H1 (cell line): ENCODE results near the gene MCTS1. TPM values are rescaled to one million over a fixed set of nuclear protein-coding genes. Genes with fewer than 3 reads are reported as not detected.

Experiments
- CTCF ChIA-PET: fragments of 300-600 bp; sonication (Branson Sonifier 250); formaldehyde crosslinking; loops from one replicate; lab custom pipeline; 2021; ENCODE audit not compliant: partially characterized antibody; lab: Charles Lee
- POLR2A ChIA-PET: fragments of 300-600 bp; sonication (Branson Sonifier 250); formaldehyde crosslinking; loops from one replicate; lab custom pipeline; 2021; ENCODE audit warnings: inconsistent platforms; ENCODE audit not compliant: partially characterized antibody; lab: Charles Lee
- DNase-seq, 2 experiments: peaks; one replicate each; pipeline versions ENCODE4 v3.0.0 to v3.0.0-alpha.2; 2010 to 2022; ENCODE audit warnings: low spot score in 2 of 2, low read depth in 1 of 2, mixed read lengths in 1 of 2
- FAIRE-seq: peaks from 2 replicates; lab custom pipeline; 2011; peaks lifted over from hg19 to GRCh38; lab: Jason Lieb, UNC
- H2AFZ ChIP-seq: 2 replicates; pipeline ENCODE4 v1.8.1; 2012; ENCODE audit warnings: low read length, inconsistent platforms
- H2AK5ac ChIP-seq: 2 replicates; pipeline ENCODE4 v1.6.1; 2013; ENCODE audit warnings: low read depth, low read length
- H2BK120ac ChIP-seq: replicated peaks from 2 replicates; pipeline ENCODE3; 2013; ENCODE audit warnings: low read depth, low read length, inconsistent platforms
- H2BK12ac ChIP-seq: 2 replicates; pipeline ENCODE4 v1.6.1; 2013; ENCODE audit warnings: low read depth, low read length
- H2BK15ac ChIP-seq: 2 replicates; pipeline ENCODE4 v1.6.1; 2013; ENCODE audit warnings: low read length
- H2BK20ac ChIP-seq: 2 replicates; pipeline ENCODE4 v1.6.1; 2013; ENCODE audit warnings: low read length
- H2BK5ac ChIP-seq: 2 replicates; pipeline ENCODE4 v1.6.1; 2013; ENCODE audit warnings: low read depth, low read length
- H3K14ac ChIP-seq: 2 replicates; pipeline ENCODE4 v1.6.1; 2013; ENCODE audit warnings: inconsistent platforms; ENCODE audit not compliant: insufficient read length
- H3K18ac ChIP-seq: 2 replicates; pipeline ENCODE4 v1.6.1; 2013; ENCODE audit warnings: low read length; ENCODE audit errors: extremely low read depth
- H3K23ac ChIP-seq: 2 replicates; pipeline ENCODE4 v1.6.1; 2013; ENCODE audit warnings: inconsistent platforms; ENCODE audit not compliant: insufficient read length
- H3K23me2 ChIP-seq: 2 replicates; pipeline ENCODE4 v1.6.1; 2013; ENCODE audit warnings: low read depth, low read length
- H3K27ac ChIP-seq: 2 replicates; pipeline ENCODE4 v1.6.1; 2011; ENCODE audit warnings: low read depth, low read length, inconsistent platforms
- H3K27me3 ChIP-seq, 4 experiments: replicated peaks in 1 of 4; 1 replicate in 1 of 4; 2 replicates in 3 of 4; pipeline versions ENCODE4 v1.6.1 to v1.8.1; 2011 to 2013; ENCODE audit warnings: low read length in 3 of 4, mild to moderate bottlenecking in 3 of 4, inconsistent platforms in 2 of 4, mixed read lengths in 2 of 4, moderate library complexity in 1 of 4; ENCODE audit not compliant: control insufficient read depth in 3 of 4, insufficient read depth in 3 of 4; ENCODE audit errors: extremely low read depth in 1 of 4
- H3K36me3 ChIP-seq, 4 experiments: 2 replicates each; pipeline versions ENCODE4 v1.6.1 to v1.8.1; 2011 to 2013; ENCODE audit warnings: mild to moderate bottlenecking in 4 of 4, low read length in 3 of 4, moderate library complexity in 2 of 4, control low read depth in 1 of 4, inconsistent platforms in 1 of 4; ENCODE audit not compliant: insufficient read depth in 4 of 4, control insufficient read depth in 2 of 4
- H3K4ac ChIP-seq: replicated peaks from 2 replicates; pipeline ENCODE3; 2013; ENCODE audit warnings: low read length, low read depth, mixed read lengths, inconsistent platforms; ENCODE audit not compliant: insufficient read length
- H3K4me1 ChIP-seq, 4 experiments: replicated peaks in 1 of 4; 1 replicate in 1 of 4; 2 replicates in 3 of 4; pipeline versions ENCODE4 v1.6.1 to v1.8.1; 2011 to 2013; ENCODE audit warnings: low read length in 3 of 4, inconsistent platforms in 2 of 4, mixed read lengths in 1 of 4; ENCODE audit not compliant: insufficient read depth in 4 of 4, control insufficient read depth in 3 of 4
- H3K4me2 ChIP-seq, 2 experiments: 2 replicates each; pipeline versions ENCODE4 v1.6.1 to v1.8.1; 2011 to 2013; ENCODE audit warnings: low read depth in 2 of 2, low read length in 2 of 2, control low read depth in 1 of 2, inconsistent platforms in 1 of 2, mild to moderate bottlenecking in 1 of 2; ENCODE audit not compliant: insufficient read depth in 1 of 2
- H3K4me3 ChIP-seq, 4 experiments: fragments of 200-600, 300-600 bp in 1 of 4; sonication (generic), shearing (Covaris generic), sonication (Bioruptor Twin) in 1 of 4; 2 replicates each; pipeline versions ENCODE4 v1.5.1 to v1.8.1; 2011 to 2016; ENCODE audit warnings: low read length in 4 of 4, low read depth in 3 of 4, control low read depth in 2 of 4, inconsistent platforms in 2 of 4, mild to moderate bottlenecking in 2 of 4, mixed read lengths in 1 of 4, moderate library complexity in 1 of 4; ENCODE audit not compliant: insufficient read depth in 2 of 4; ENCODE audit errors: extremely low read depth in 1 of 4
- H3K56ac ChIP-seq: replicated peaks from 2 replicates; pipeline ENCODE3; 2013; ENCODE audit warnings: low read depth, mild to moderate bottlenecking, mixed read lengths, low read length, inconsistent platforms; ENCODE audit not compliant: insufficient read length
- H3K79me1 ChIP-seq: 2 replicates; pipeline ENCODE4 v1.6.1; 2013; ENCODE audit warnings: low read depth, low read length, control low read depth
- H3K79me2 ChIP-seq, 2 experiments: 2 replicates each; pipeline versions ENCODE4 v1.6.1 to v1.8.1; 2012 to 2013; ENCODE audit warnings: low read length in 2 of 2, mild to moderate bottlenecking in 2 of 2, inconsistent platforms in 1 of 2; ENCODE audit not compliant: insufficient read depth in 2 of 2, control insufficient read depth in 1 of 2
- H3K9ac ChIP-seq, 4 experiments: replicated peaks in 1 of 4; 1 replicate in 1 of 4; 2 replicates in 3 of 4; pipeline versions ENCODE4 v1.6.1 to v1.8.1; 2011 to 2013; ENCODE audit warnings: low read depth in 3 of 4, low read length in 3 of 4, control low read depth in 2 of 4, mild to moderate bottlenecking in 2 of 4, moderate library complexity in 2 of 4, inconsistent platforms in 1 of 4; ENCODE audit errors: extremely low read depth in 1 of 4
- H3K9me3 ChIP-seq, 2 experiments: 2 replicates each; pipeline versions ENCODE4 v1.6.1 to v1.8.1; 2012 to 2013; ENCODE audit warnings: mild to moderate bottlenecking in 2 of 2, moderate library complexity in 2 of 2, control low read depth in 1 of 2, inconsistent platforms in 1 of 2, low read depth in 1 of 2, low read length in 1 of 2, mixed read lengths in 1 of 2; ENCODE audit not compliant: insufficient read depth in 2 of 2
- H4K20me1 ChIP-seq, 2 experiments: replicated peaks in 1 of 2; 2 replicates each; pipeline versions ENCODE3 to v1.8.1; 2011 to 2013; ENCODE audit warnings: inconsistent platforms in 2 of 2, low read length in 2 of 2, mild to moderate bottlenecking in 1 of 2; ENCODE audit not compliant: insufficient read depth in 2 of 2, control insufficient read depth in 1 of 2
- H4K5ac ChIP-seq: 2 replicates; pipeline ENCODE4 v1.6.1; 2013; ENCODE audit warnings: low read length, low read depth, mixed read lengths, inconsistent platforms; ENCODE audit not compliant: insufficient read length
- H4K8ac ChIP-seq: 2 replicates; pipeline ENCODE4 v1.8.0; 2013; ENCODE audit warnings: mild to moderate bottlenecking, moderate library complexity, low read length, inconsistent platforms; ENCODE audit not compliant: insufficient read depth; ENCODE audit errors: extremely low read depth
- H4K91ac ChIP-seq: replicated peaks from 2 replicates; pipeline ENCODE3; 2013; ENCODE audit warnings: low read length, mixed read lengths, inconsistent platforms; ENCODE audit not compliant: insufficient read length
- ASH2L ChIP-seq: fragments of 200-600, 300-600 bp; sonication (generic); IDR thresholded peaks from one replicate; pipeline ENCODE4 v1.7.1; 2017; ENCODE audit warnings: low read length
- BRCA1 ChIP-seq: IDR thresholded peaks from 2 replicates; pipeline ENCODE4 v1.6.1; 2012; ENCODE audit warnings: low read depth, low read length, improper control_type of control experiment
- E2F6 ChIP-seq: IDR thresholded peaks from 2 replicates; pipeline ENCODE4 v1.6.1; 2012; ENCODE audit warnings: inconsistent platforms
- EZH2 ChIP-seq: fragments of 200-600 bp; sonication (generic); IDR thresholded peaks from 2 replicates; pipeline ENCODE4 v1.7.1; 2012; ENCODE audit warnings: low read depth, mild to moderate bottlenecking, moderate library complexity, low read length, inconsistent platforms; ENCODE audit not compliant: severe bottlenecking
- HDAC2 ChIP-seq, 2 experiments: fragments of 300-600 bp in 1 of 2; sonication (generic) in 1 of 2; IDR thresholded peaks; 2 replicates each; pipeline ENCODE4 v1.6.1; 2011 to 2012; ENCODE audit warnings: low read depth in 2 of 2, low read length in 2 of 2, mild to moderate bottlenecking in 2 of 2, moderate library complexity in 2 of 2, borderline replicate concordance in 1 of 2, inconsistent platforms in 1 of 2
- KDM1A ChIP-seq: fragments of 200-600, 300-600 bp; sonication (generic); IDR thresholded peaks from 2 replicates; pipeline ENCODE4 v1.7.1; 2016; ENCODE audit warnings: mild to moderate bottlenecking, low read length, borderline replicate concordance
- KDM4A ChIP-seq: IDR thresholded peaks from one replicate; pipeline ENCODE4 v1.7.1; 2012; ENCODE audit warnings: low read depth, mild to moderate bottlenecking, moderate library complexity, low read length, inconsistent platforms; ENCODE audit not compliant: severe bottlenecking
- NANOG ChIP-seq: IDR thresholded peaks from 2 replicates; pipeline ENCODE4 v1.6.1; 2011; ENCODE audit warnings: low read length, low read depth, mild to moderate bottlenecking, inconsistent platforms; ENCODE audit not compliant: insufficient read depth, poor library complexity, severe bottlenecking
- POLR2A ChIP-seq, 2 experiments: IDR thresholded peaks; 1 replicate in 1 of 2; 2 replicates in 1 of 2; pipeline ENCODE4 v1.6.1; 2011; ENCODE audit warnings: low read depth in 2 of 2, low read length in 2 of 2, mild to moderate bottlenecking in 2 of 2; ENCODE audit errors: control extremely low read depth in 1 of 2
- RBBP5 ChIP-seq: IDR thresholded peaks from 2 replicates; pipeline ENCODE4 v1.7.1; 2012; ENCODE audit warnings: low read depth, mild to moderate bottlenecking, inconsistent platforms, low read length, moderate library complexity, borderline replicate concordance
- WGBS, 2 experiments: shearing (Covaris generic) in 1 of 2; methylation state at CpG; one replicate each; pipeline versions ENCODE4 v1.1.6 to v1.1.7; 2013 to 2015; ENCODE audit warnings: low lambda C conversion rate in 2 of 2, mixed read lengths in 2 of 2, inconsistent platforms in 1 of 2, low coverage in 1 of 2, missing lambda C conversion rate in 1 of 2; ENCODE audit not compliant: insufficient replicate concordance in 2 of 2, insufficient coverage in 1 of 2, insufficient read length in 1 of 2; ENCODE audit errors: extremely low coverage in 1 of 2, missing lambda C conversion rate in 1 of 2; 5-methylcytosine and 5-hydroxymethylcytosine counted together
- polyA plus RNA-seq, 7 experiments: library from polyadenylated mRNA; depleted of rRNA in 3 of 7; stranded (reverse) in 5 of 7; unstranded in 2 of 7; fragments of >200 nt in 5 of 7; fragments of 200-250 nt in 2 of 7; gene quantifications; 1 replicate in 5 of 7; 2 replicates in 1 of 7; 4 replicates in 1 of 7; pipeline versions ENCODE4 v1.2.1 to v1.2.3, GENCODE V29; 2011 to 2013; ENCODE audit warnings: missing spikeins in 2 of 7, mixed read lengths in 2 of 7
- total RNA-seq: library from RNA; stranded (reverse); fragmentation: NEBNext Ultra II Directional; extraction: Animal tissue kit (Norgen Biotek cat#: 25700); gene quantifications from 2 replicates; pipeline ENCODE4 v1.2.1, GENCODE V29; 2021

MCTS1 gene
- total and polyA plus RNA-seq, 2 of the 8 experiments (the other 6 are each of a cell fraction or from before 2014, with no cell fraction given) = 19.2 to 31.6 TPM

GRCh38 chrX:120568609-120569008, 35.3 kb upstream of the MCTS1 start:
- no peak overlapping the region for H3K4me3 ChIP-seq
- no peaks in the 10 kb centered on the region for H3K9me3 ChIP-seq
- H3K36me3 ChIP-seq = no peaks in the 10 kb centered on the region
- H3K18ac ChIP-seq = no peak overlapping the region
- H2BK20ac ChIP-seq = no peak overlapping the region
- WGBS, 2 experiments = 86% methylated on average over 3 of the region's 3 CpGs; no CpG with 5 or more reads in 1 of the 2 experiments
- H2AK5ac ChIP-seq = no peak overlapping the region
- no peak overlapping the region for H2BK5ac ChIP-seq
- ChIA-PET CTCF (no interaction called here), POLR2A (no interaction called here)
- H2BK15ac ChIP-seq = no peak overlapping the region
- H4K91ac ChIP-seq = no peak overlapping the region
- H2BK12ac ChIP-seq = no peak overlapping the region
- no peaks in the 10 kb centered on the region for H4K20me1 ChIP-seq
- FAIRE-seq (no peak), DNase-seq (no peak)
- no peak overlapping the region for H4K8ac ChIP-seq
- no peak overlapping the region for H3K23ac ChIP-seq
- H3K9ac ChIP-seq = no peak overlapping the region
- H4K5ac ChIP-seq = no peak overlapping the region
- H2AFZ ChIP-seq = no peak overlapping the region
- H3K56ac ChIP-seq = no peak overlapping the region
- no peak overlapping the region for H3K4me2 ChIP-seq
- no peaks in the 10 kb centered on the region for H3K23me2 ChIP-seq
- no peak overlapping the region for H2BK120ac ChIP-seq
- H3K4ac ChIP-seq = no peak overlapping the region
- H3K14ac ChIP-seq = no peak overlapping the region
- H3K79me2 ChIP-seq = no peaks in the 10 kb centered on the region
- H3K4me1 ChIP-seq = no peaks in the 10 kb centered on the region
- H3K79me1 ChIP-seq = no peaks in the 10 kb centered on the region
- no peaks in the 10 kb centered on the region for H3K27me3 ChIP-seq
- no peak overlapping the region for H3K27ac ChIP-seq
- TF ChIP-seq KDM1A (no peak), RBBP5 (no peak), BRCA1 (no peak), HDAC2 (IDR thresholded peaks at IDR 0.05; ENCODE audit: borderline replicate concordance in 1 of 2, low read depth in 2 of 2, low read length in 2 of 2) (no peak), E2F6 (no peak), POLR2A (IDR thresholded peaks at IDR 0.05; ENCODE audit: control extremely low read depth in 1 of 2, low read depth in 2 of 2, low read length in 2 of 2) (no peak), KDM4A (no peak), NANOG (no peak), EZH2 (no peak), ASH2L (no peak)
